IMR-90 (cell line): Measurements from ENCODE around the gene SLIT1. TPM values are rescaled to one million over a fixed set of nuclear protein-coding genes. Genes with fewer than 3 reads are reported as not detected.

Experiments used
- ATAC-seq: fragments of 200-7000 bp; cut with Tn5 transposase; 2 replicates; pipeline ENCODE4 v1.9.1; 2020; ENCODE audit warnings: low read depth, mild to moderate bottlenecking, moderate library complexity
- BruUV-seq: library from RNA; stranded (reverse); fragments of 400-500 nt; replicated peaks from 2 replicates; lab custom pipeline; 2021; lab: Mats Ljungman, UMichigan
- CTCF ChIA-PET: fragments of 300-600 bp; formaldehyde crosslinking; extraction: SDS; loops from one replicate; lab custom pipeline; 2021; ENCODE audit warnings: antibody characterized with exemption; lab: Yijun Ruan, JAX
- POLR2A ChIA-PET: fragments of 300-600 bp; sonication (Branson Sonifier 250); formaldehyde crosslinking; loops from one replicate; lab custom pipeline; 2022; ENCODE audit warnings: antibody characterized with exemption; ENCODE audit not compliant: unreplicated experiment; lab: Charles Lee
- DNase-seq: peaks from one replicate; pipeline ENCODE4 v3.0.0; 2013
- H2AFZ ChIP-seq: replicated peaks from 2 replicates; pipeline ENCODE3; 2013; ENCODE audit warnings: low read length, mild to moderate bottlenecking; ENCODE audit not compliant: poor library complexity
- H2AK5ac ChIP-seq: 2 replicates; pipeline ENCODE4 v1.6.1; 2013; ENCODE audit warnings: low read depth, low read length, inconsistent platforms
- H2AK9ac ChIP-seq: replicated peaks from 2 replicates; pipeline ENCODE3; 2013; ENCODE audit warnings: mild to moderate bottlenecking, low read depth, low read length, moderate library complexity; ENCODE audit not compliant: poor library complexity
- H2BK120ac ChIP-seq: 2 replicates; pipeline ENCODE4 v1.6.1; 2013; ENCODE audit warnings: low read depth, low read length, inconsistent platforms
- H2BK15ac ChIP-seq: 3 replicates; pipeline ENCODE4 v1.6.1; 2013; ENCODE audit warnings: low read depth, low read length, inconsistent platforms
- H2BK20ac ChIP-seq: 2 replicates; pipeline ENCODE4 v1.6.1; 2013; ENCODE audit warnings: low read depth, mild to moderate bottlenecking, inconsistent platforms, low read length, moderate library complexity
- H2BK5ac ChIP-seq: 2 replicates; pipeline ENCODE4 v1.6.1; 2013; ENCODE audit warnings: mild to moderate bottlenecking, low read depth, low read length, inconsistent platforms; ENCODE audit not compliant: poor library complexity, severe bottlenecking
- H3K14ac ChIP-seq: replicated peaks from 2 replicates; pipeline ENCODE4 v1.6.1; 2013; ENCODE audit warnings: low read depth, low read length, inconsistent platforms
- H3K18ac ChIP-seq: 2 replicates; pipeline ENCODE4 v1.6.1; 2013; ENCODE audit warnings: low read depth, low read length, control low read depth
- H3K23ac ChIP-seq: 2 replicates; pipeline ENCODE4 v1.6.1; 2013; ENCODE audit warnings: low read depth, low read length, inconsistent platforms
- H3K27ac ChIP-seq: 2 replicates; pipeline ENCODE4 v1.5.1; 2013; ENCODE audit warnings: mild to moderate bottlenecking, control low read depth, low read length; ENCODE audit not compliant: insufficient read depth
- H3K27me3 ChIP-seq: 2 replicates; pipeline ENCODE4 v1.6.1; 2013; ENCODE audit warnings: low read length; ENCODE audit not compliant: control insufficient read depth, insufficient read depth
- H3K36me3 ChIP-seq: 2 replicates; pipeline ENCODE4 v1.6.1; 2013; ENCODE audit warnings: low read length, mixed read lengths; ENCODE audit not compliant: control insufficient read depth, insufficient read depth
- H3K4ac ChIP-seq: 2 replicates; pipeline ENCODE4 v1.6.1; 2013; ENCODE audit warnings: low read depth, low read length, inconsistent platforms
- H3K4me1 ChIP-seq: 2 replicates; pipeline ENCODE4 v1.6.1; 2013; ENCODE audit warnings: low read length, mixed read lengths; ENCODE audit not compliant: control insufficient read depth, insufficient read depth
- H3K4me2 ChIP-seq: 2 replicates; pipeline ENCODE4 v1.6.1; 2013; ENCODE audit warnings: low read depth, mild to moderate bottlenecking, control low read depth, low read length, moderate library complexity
- H3K4me3 ChIP-seq: 2 replicates; pipeline ENCODE4 v1.5.1; 2013; ENCODE audit warnings: low read depth, mild to moderate bottlenecking, control low read depth, low read length, moderate library complexity; ENCODE audit not compliant: insufficient read depth
- H3K56ac ChIP-seq: 2 replicates; pipeline ENCODE4 v1.6.1; 2013; ENCODE audit warnings: low read length, inconsistent platforms; ENCODE audit not compliant: insufficient read depth; ENCODE audit errors: extremely low read depth
- H3K79me1 ChIP-seq, 2 experiments: 2 replicates each; pipeline ENCODE4 v1.6.1; 2013; ENCODE audit warnings: low read length in 2 of 2, inconsistent platforms in 1 of 2, low read depth in 1 of 2
- H3K9ac ChIP-seq: 2 replicates; pipeline ENCODE4 v1.6.1; 2013; ENCODE audit warnings: low read depth, low read length, control low read depth
- H3K9me1 ChIP-seq: 2 replicates; pipeline ENCODE4 v1.6.1; 2013; ENCODE audit warnings: low read length, inconsistent platforms; ENCODE audit not compliant: insufficient read depth
- H3K9me3 ChIP-seq: 2 replicates; pipeline ENCODE4 v1.6.1; 2013; ENCODE audit warnings: low read length; ENCODE audit not compliant: control insufficient read depth, insufficient read depth
- H4K20me1 ChIP-seq: 2 replicates; pipeline ENCODE4 v1.6.1; 2013; ENCODE audit warnings: low read length, inconsistent platforms; ENCODE audit not compliant: insufficient read depth
- H4K5ac ChIP-seq: 2 replicates; pipeline ENCODE4 v1.6.1; 2013; ENCODE audit warnings: mild to moderate bottlenecking, low read depth, low read length, control low read depth
- H4K8ac ChIP-seq, 2 experiments: 2 replicates each; pipeline ENCODE4 v1.6.1; 2013; ENCODE audit warnings: low read depth in 2 of 2, low read length in 2 of 2, control low read depth in 1 of 2, inconsistent platforms in 1 of 2
- H4K91ac ChIP-seq: 2 replicates; pipeline ENCODE4 v1.6.1; 2013; ENCODE audit warnings: low read depth, low read length, inconsistent platforms; ENCODE audit not compliant: insufficient read depth
- CHD1 ChIP-seq: IDR thresholded peaks from 2 replicates; pipeline ENCODE4 v1.6.1; 2012; ENCODE audit warnings: low read depth, low read length, improper control_type of control experiment
- WGBS, 2 experiments: methylation state at CpG; one replicate each; pipeline versions ENCODE4 v1.1.5 to v1.1.7; 2013; ENCODE audit warnings: missing lambda C conversion rate in 2 of 2; ENCODE audit not compliant: insufficient read length in 1 of 2; ENCODE audit errors: extremely low coverage in 2 of 2; 5-methylcytosine and 5-hydroxymethylcytosine counted together
- dilution Hi-C: fragments of 300-500 bp; cut with HindIII; formaldehyde crosslinking; loops from one replicate; pipeline ENCODE4 v1.14.3; 2018; ENCODE audit warnings: low sequenced_read_pairs; ENCODE audit not compliant: unreplicated experiment
- in situ Hi-C: fragments of 300-500 bp; cut with MboI; formaldehyde crosslinking; loops from 3 replicates; pipeline ENCODE4 v1.14.3; 2019; ENCODE audit warnings: low sequenced_read_pairs, inconsistent platforms, mixed read lengths
- intact Hi-C: fragments of 100-400 bp; cut with micrococcal nuclease; formaldehyde crosslinking; loops from 2 replicates; pipeline ENCODE4 v1.10.0; 2022
- polyA plus RNA-seq, 3 experiments: library from polyadenylated mRNA; depleted of rRNA; stranded (reverse); fragments of >200 nt; gene quantifications; 2 replicates each; pipeline ENCODE4 v1.2.3, GENCODE V29; 2012; ENCODE audit warnings: low replicate concordance in 1 of 3
- total RNA-seq: library from RNA; depleted of rRNA; stranded (reverse); fragments of >200 nt; gene quantifications from 2 replicates; pipeline ENCODE4 v1.2.3, GENCODE V29; 2012
- TF ChIP-seq, protein P1 (sequence below): fragments of 150-350 bp; IDR thresholded peaks from 2 replicates; pipeline ENCODE4 v1.6.1; 2016; ENCODE audit warnings: low read depth, mild to moderate bottlenecking, low read length, moderate library complexity, borderline replicate concordance
- TF ChIP-seq, protein P2 (sequence below): fragments of 150-350 bp; IDR thresholded peaks from 2 replicates; pipeline ENCODE4 v1.6.1; 2017; ENCODE audit warnings: mild to moderate bottlenecking, antibody characterized with exemption, low read length, low read depth

SLIT1 gene
- total and polyA plus RNA-seq, 2 of the 4 experiments (the other 2 are of a cell fraction), result under 0.01 TPM

DNA sequence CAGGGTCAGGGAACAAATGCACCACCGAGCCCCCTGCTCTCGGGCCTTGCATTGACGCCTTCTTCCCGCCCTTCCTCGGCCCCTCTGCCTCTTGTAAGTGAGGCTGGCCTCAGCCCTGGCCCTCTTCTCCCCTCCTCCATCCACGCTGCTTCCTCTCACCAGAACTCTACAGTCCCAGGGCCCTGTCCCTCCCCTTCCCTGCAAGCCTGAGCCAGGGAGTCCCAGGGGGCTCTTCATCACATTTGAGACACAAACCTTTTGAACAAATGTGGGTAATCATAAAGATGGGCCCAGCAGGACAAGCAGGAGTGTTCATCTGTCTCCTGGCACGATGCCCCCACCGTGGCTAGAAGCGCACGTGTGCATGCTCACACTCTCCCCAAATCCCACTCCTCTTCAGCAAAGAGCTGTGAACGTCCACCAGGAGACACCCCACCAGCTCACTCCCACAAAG is 57.7 kb downstream of the SLIT1 start:
- Histone ChIP-seq H2AK9ac (no peak overlapping the region), H3K14ac (no peak overlapping the region), H3K4me2 (no peak overlapping the region), H4K8ac (no peak overlapping the region), H3K9me1 (no peaks in the 10 kb centered on the region), H4K91ac (no peak overlapping the region), H3K79me1 (no peaks in the 10 kb centered on the region), H3K36me3 (no peaks in the 10 kb centered on the region), H3K4me1 (no peaks in the 10 kb centered on the region), H3K9ac (no peak overlapping the region), H3K4me3 (no peak overlapping the region), H3K9me3 (no peaks in the 10 kb centered on the region), H2BK20ac (no peak overlapping the region), H3K4ac (no peak overlapping the region), H2AFZ (peak overlapping the region; percentile 14), H4K5ac (no peak overlapping the region), H4K20me1 (no peaks in the 10 kb centered on the region), H3K56ac (no peak overlapping the region), H3K18ac (no peak overlapping the region), H3K23ac (no peak overlapping the region), H2BK5ac (no peak overlapping the region), H3K27me3 (peaks cover 39% of the 10 kb centered on the region), H3K27ac (no peak overlapping the region), H2BK15ac (no peak overlapping the region), H2AK5ac (no peak overlapping the region), H2BK120ac (no peak overlapping the region)
- in situ Hi-C loops (no loop called here), intact Hi-C loops (no loop called here), dilution Hi-C loops (no loop called here)
- POLR2A ChIA-PET, result no interaction called here
- WGBS, 2 experiments, result 31% methylated on average over 4 of the region's 11 CpGs; no CpG with 5 or more reads in 1 of the 2 experiments
- TF ChIP-seq, protein P1, sequence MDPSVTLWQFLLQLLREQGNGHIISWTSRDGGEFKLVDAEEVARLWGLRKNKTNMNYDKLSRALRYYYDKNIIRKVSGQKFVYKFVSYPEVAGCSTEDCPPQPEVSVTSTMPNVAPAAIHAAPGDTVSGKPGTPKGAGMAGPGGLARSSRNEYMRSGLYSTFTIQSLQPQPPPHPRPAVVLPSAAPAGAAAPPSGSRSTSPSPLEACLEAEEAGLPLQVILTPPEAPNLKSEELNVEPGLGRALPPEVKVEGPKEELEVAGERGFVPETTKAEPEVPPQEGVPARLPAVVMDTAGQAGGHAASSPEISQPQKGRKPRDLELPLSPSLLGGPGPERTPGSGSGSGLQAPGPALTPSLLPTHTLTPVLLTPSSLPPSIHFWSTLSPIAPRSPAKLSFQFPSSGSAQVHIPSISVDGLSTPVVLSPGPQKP, result no peak
- TF ChIP-seq, protein P2, sequence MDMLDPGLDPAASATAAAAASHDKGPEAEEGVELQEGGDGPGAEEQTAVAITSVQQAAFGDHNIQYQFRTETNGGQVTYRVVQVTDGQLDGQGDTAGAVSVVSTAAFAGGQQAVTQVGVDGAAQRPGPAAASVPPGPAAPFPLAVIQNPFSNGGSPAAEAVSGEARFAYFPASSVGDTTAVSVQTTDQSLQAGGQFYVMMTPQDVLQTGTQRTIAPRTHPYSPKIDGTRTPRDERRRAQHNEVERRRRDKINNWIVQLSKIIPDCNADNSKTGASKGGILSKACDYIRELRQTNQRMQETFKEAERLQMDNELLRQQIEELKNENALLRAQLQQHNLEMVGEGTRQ, result no peak
- TF ChIP-seq CHD1, result no peak
- CTCF ChIA-PET, result no interaction called here
- no TSS peak for BruUV-seq
- DNase-seq, result no peak
- no peak for ATAC-seq
